CD4-positive, CD25-positive, alpha-beta regulatory T cell (primary cell): ENCODE results near the gene GMFB. TPM values are rescaled to one million over a fixed set of nuclear protein-coding genes. Genes with fewer than 3 reads are reported as not detected.
"Not testable (repeated sequence)": the region's sequence is repeated elsewhere in the genome, so short reads cannot be mapped to it uniquely, and the experiment has no call there.

Experiments used
- ATAC-seq, 2 donors: fragments of 150-1000 bp; cut with Tn5 transposase; one replicate each; pipeline ENCODE4 v1.10.0; 2021; ENCODE audit warnings: low read depth in 2 of 2, moderate number of reproducible peaks in 2 of 2, moderate library complexity in 1 of 2
- DNase-seq, 3 donors: peaks; one replicate each; pipeline versions ENCODE4 v3.0.0 to v3.0.0-alpha.2; 2012 to 2022; ENCODE audit warnings: mixed read lengths in 1 of 3
- H3K27ac ChIP-seq: one replicate; pipeline ENCODE4 v1.7.0; 2013; ENCODE audit warnings: mild to moderate bottlenecking, low read length; ENCODE audit not compliant: insufficient read depth, poor library complexity, severe bottlenecking
- H3K27me3 ChIP-seq: one replicate; pipeline ENCODE4 v1.7.0; 2013; ENCODE audit warnings: low read length; ENCODE audit not compliant: control insufficient read depth, insufficient read depth
- H3K36me3 ChIP-seq: one replicate; pipeline ENCODE4 v1.7.0; 2013; ENCODE audit warnings: mild to moderate bottlenecking, low read length, moderate library complexity; ENCODE audit not compliant: control insufficient read depth, insufficient read depth
- H3K4me1 ChIP-seq: 2 replicates; pipeline ENCODE4 v1.7.0; 2013; ENCODE audit warnings: mild to moderate bottlenecking, low read length; ENCODE audit not compliant: insufficient read depth, control insufficient read depth, poor library complexity, severe bottlenecking
- H3K4me3 ChIP-seq: one replicate; pipeline ENCODE4 v1.7.0; 2013; ENCODE audit warnings: low read depth, mild to moderate bottlenecking, low read length, moderate library complexity
- H3K9me3 ChIP-seq, 2 experiments: 1 replicate in 1 of 2; 2 replicates in 1 of 2; pipeline ENCODE4 v1.7.0; 2013; ENCODE audit warnings: low read length in 2 of 2, mild to moderate bottlenecking in 1 of 2, moderate library complexity in 1 of 2; ENCODE audit not compliant: control insufficient read depth in 2 of 2
- H3K27ac Mint-ChIP-seq, 3 donors: one replicate each; pipeline ENCODE4 v1.8.0; 2020 to 2022; ENCODE audit warnings: mild to moderate bottlenecking in 3 of 3, mixed read lengths in 3 of 3, moderate library complexity in 2 of 3
- H3K27me3 Mint-ChIP-seq: one replicate; pipeline ENCODE4 v1.8.0; 2022; ENCODE audit warnings: mild to moderate bottlenecking, mixed read lengths
- H3K36me3 Mint-ChIP-seq: one replicate; pipeline ENCODE4 v1.8.0; 2020; ENCODE audit warnings: mixed read lengths
- H3K4me1 Mint-ChIP-seq, 4 donors: one replicate each; pipeline ENCODE4 v1.8.0; 2020 to 2022; ENCODE audit warnings: mixed read lengths in 4 of 4, mild to moderate bottlenecking in 1 of 4
- H3K4me3 Mint-ChIP-seq, 4 donors: one replicate each; pipeline ENCODE4 v1.8.0; 2020 to 2022; ENCODE audit warnings: mild to moderate bottlenecking in 4 of 4, mixed read lengths in 4 of 4, moderate library complexity in 3 of 4
- H3K9me3 Mint-ChIP-seq, 7 donors: one replicate each; pipeline ENCODE4 v1.8.0; 2020 to 2022; ENCODE audit warnings: mixed read lengths in 7 of 7, mild to moderate bottlenecking in 3 of 7, moderate library complexity in 2 of 7
- polyA plus RNA-seq, 4 donors: library from polyadenylated mRNA; unstranded; fragments of 300-500 nt; fragmentation: Illumina TruSeq; gene quantifications; one replicate each; pipeline ENCODE4 v1.2.3, GENCODE V29; 2021
- total RNA-seq: library from RNA; stranded (reverse); gene quantifications from one replicate; pipeline ENCODE4 v1.2.3, GENCODE V29; 2022

GMFB gene
- total and polyA plus RNA-seq, 5 donors from 2014 or later, result 16.3 to 30.7 (median 20.8) TPM

- no peaks in the 10 kb centered on the region for H3K36me3 ChIP-seq
- H3K9me3 ChIP-seq, result no peaks in the 10 kb centered on the region
- H3K27ac ChIP-seq, result no peak overlapping the region
- H3K27me3 Mint-ChIP-seq, result peaks cover 17% of the 10 kb centered on the region
- H3K4me3 ChIP-seq, result no peak overlapping the region
- ATAC-seq (no peak), DNase-seq (no peak)
- peaks cover 0 to 1% (median 0%) of the 10 kb centered on the region in 4 donors for H3K4me1 Mint-ChIP-seq
- peaks cover 3% of the 10 kb centered on the region for H3K27me3 ChIP-seq
- no peak overlapping the region for H3K4me3 Mint-ChIP-seq
- H3K9me3 Mint-ChIP-seq, result peaks cover 0 to 2% (median 0%) of the 10 kb centered on the region in 7 donors
- H3K4me1 ChIP-seq, result no peaks in the 10 kb centered on the region
- no peak overlapping the region for H3K27ac Mint-ChIP-seq
- no peaks in the 10 kb centered on the region for H3K36me3 Mint-ChIP-seq
These were observed 41.5 kb downstream of the GMFB start for GRCh38 chr14:54447231-54447692.

GRCh38 chr14:54446161-54446693 lies 42.6 kb downstream of the GMFB start:
- H3K9me3 Mint-ChIP-seq, result peaks cover 0 to 2% (median 0%) of the 10 kb centered on the region in 7 donors
- H3K27me3 ChIP-seq, result peaks cover 3% of the 10 kb centered on the region
- H3K4me3 Mint-ChIP-seq, result peak overlapping the region in 2 of 4 donors; percentile 21 to 42
- H3K36me3 ChIP-seq, result no peaks in the 10 kb centered on the region
- H3K9me3 ChIP-seq, result no peaks in the 10 kb centered on the region
- peaks cover 22% of the 10 kb centered on the region for H3K27me3 Mint-ChIP-seq
- no peak overlapping the region for H3K4me3 ChIP-seq
- no peaks in the 10 kb centered on the region for H3K36me3 Mint-ChIP-seq
- H3K4me1 Mint-ChIP-seq, result peaks cover 6 to 11% (median 9%) of the 10 kb centered on the region in 4 donors
- H3K27ac ChIP-seq, result no peak overlapping the region
- DNase-seq, result no peak
- ATAC-seq, result no peak
- peaks cover 7% of the 10 kb centered on the region for H3K4me1 ChIP-seq
- H3K27ac Mint-ChIP-seq, result no peak overlapping the region

- no peak overlapping the region for H3K27ac Mint-ChIP-seq
- Histone ChIP-seq H3K4me1 (peaks cover 17% of the 10 kb centered on the region), H3K27ac (no peak overlapping the region), H3K9me3 (no peaks in the 10 kb centered on the region), H3K4me3 (no peak overlapping the region), H3K27me3 (peaks cover 3% of the 10 kb centered on the region), H3K36me3 (no peaks in the 10 kb centered on the region)
- H3K4me1 Mint-ChIP-seq, result peaks cover 11 to 21% (median 17%) of the 10 kb centered on the region in 4 donors
- H3K9me3 Mint-ChIP-seq, result peaks cover 0 to 2% (median 0%) of the 10 kb centered on the region in 7 donors
- peak overlapping the region in 1 of 4 donors; percentile 71 for H3K4me3 Mint-ChIP-seq
- no peak for DNase-seq
- no peak for ATAC-seq
- no peaks in the 10 kb centered on the region for H3K36me3 Mint-ChIP-seq
- H3K27me3 Mint-ChIP-seq, result peaks cover 22% of the 10 kb centered on the region
These were observed 44.1 kb downstream of the GMFB start for GRCh38 chr14:54444681-54445080.

GRCh38 chr14:54443981-54444380 lies 44.8 kb downstream of the GMFB start:
- peaks cover 0 to 2% (median 0%) of the 10 kb centered on the region in 7 donors for H3K9me3 Mint-ChIP-seq
- no peaks in the 10 kb centered on the region for H3K36me3 Mint-ChIP-seq
- DNase-seq (no peak), ATAC-seq (no peak)
- H3K27me3 Mint-ChIP-seq, result peaks cover 22% of the 10 kb centered on the region
- peaks cover 20% of the 10 kb centered on the region for H3K4me1 ChIP-seq
- no peak overlapping the region for H3K4me3 Mint-ChIP-seq
- H3K27me3 ChIP-seq, result peaks cover 3% of the 10 kb centered on the region
- H3K9me3 ChIP-seq, result no peaks in the 10 kb centered on the region
- peaks cover 12 to 28% (median 22%) of the 10 kb centered on the region in 4 donors for H3K4me1 Mint-ChIP-seq
- H3K27ac Mint-ChIP-seq, result no peak overlapping the region
- H3K36me3 ChIP-seq, result no peaks in the 10 kb centered on the region
- H3K27ac ChIP-seq, result no peak overlapping the region
- H3K4me3 ChIP-seq, result no peak overlapping the region

- not testable (repeated sequence) for DNase-seq, H3K36me3 ChIP-seq, H3K36me3 Mint-ChIP-seq, H3K4me3 Mint-ChIP-seq, H3K27ac Mint-ChIP-seq, H3K9me3 ChIP-seq, H3K9me3 Mint-ChIP-seq, H3K4me3 ChIP-seq, H3K27me3 ChIP-seq, H3K27ac ChIP-seq, ATAC-seq
- Mint-ChIP-seq H3K27me3 (peaks cover 20% of the 10 kb centered on the region), H3K4me1 (peaks cover 17 to 38% (median 29%) of the 10 kb centered on the region in 4 donors)
- H3K4me1 ChIP-seq, result peaks cover 28% of the 10 kb centered on the region
These were observed 45.8 kb downstream of the GMFB start for GRCh38 chr14:54442961-54443360.

GRCh38 chr14:54440873-54441868 lies 47.6 kb downstream of the GMFB start, which contains the start of gene CNIH1:
TSS of gene CNIH1 (minus strand) at chr14:54441374. CDS start at chr14:54441327, 47 bp downstream.
- peaks cover 4% of the 10 kb centered on the region for H3K36me3 Mint-ChIP-seq
- peaks cover 3% of the 10 kb centered on the region for H3K36me3 ChIP-seq
- H3K9me3 Mint-ChIP-seq, result peaks cover 0 to 2% (median 0%) of the 10 kb centered on the region in 7 donors
- ATAC-seq (peak; percentile 96), DNase-seq (peak; percentile 87 to 94 (median 93))
- peak within 1 kb of the TSS; percentile 85 to 98 (median 94) for H3K4me3 Mint-ChIP-seq
- H3K27ac Mint-ChIP-seq, result peak within 1 kb of the TSS; percentile 90 to 97 (median 97)
- peaks cover 29 to 55% (median 43%) of the 10 kb centered on the region in 4 donors for H3K4me1 Mint-ChIP-seq
- H3K9me3 ChIP-seq, result no peaks in the 10 kb centered on the region
- no peaks in the 10 kb centered on the region for H3K27me3 ChIP-seq
- peak within 1 kb of the TSS; percentile 74 for H3K27ac ChIP-seq
- H3K4me1 ChIP-seq, result peaks cover 45% of the 10 kb centered on the region
- peak within 1 kb of the TSS; percentile 93 for H3K4me3 ChIP-seq
- peaks cover 16% of the 10 kb centered on the region for H3K27me3 Mint-ChIP-seq

GRCh38 chr14:54440476-54440872 lies 48.3 kb downstream of the GMFB start:
- no peaks in the 10 kb centered on the region for H3K9me3 ChIP-seq
- H3K4me1 ChIP-seq, result peaks cover 52% of the 10 kb centered on the region
- Mint-ChIP-seq H3K36me3 (peaks cover 9% of the 10 kb centered on the region), H3K27me3 (peaks cover 10% of the 10 kb centered on the region), H3K4me3 (peak overlapping the region; percentile 85 to 97 (median 94)), H3K9me3 (peaks cover 0 to 2% (median 0%) of the 10 kb centered on the region in 7 donors), H3K27ac (peak overlapping the region; percentile 84 to 97 (median 90)), H3K4me1 (peaks cover 36 to 61% (median 48%) of the 10 kb centered on the region in 4 donors)
- peak overlapping the region; percentile 93 for H3K4me3 ChIP-seq
- peak overlapping the region; percentile 74 for H3K27ac ChIP-seq
- DNase-seq, result no peak
- no peaks in the 10 kb centered on the region for H3K27me3 ChIP-seq
- peaks cover 3% of the 10 kb centered on the region for H3K36me3 ChIP-seq
- no peak for ATAC-seq
